ENCODE data around the gene PECR. TPM values are rescaled to one million over a fixed set of nuclear protein-coding genes. Genes with fewer than 3 reads are reported as not detected.

PECR gene
- total and polyA plus RNA-seq, 10 of the 15 experiments (the other 5 are each of a cell fraction or from before 2014, with no cell fraction given): 7.6 to 37.4 (median 25.7) TPM

DNA sequence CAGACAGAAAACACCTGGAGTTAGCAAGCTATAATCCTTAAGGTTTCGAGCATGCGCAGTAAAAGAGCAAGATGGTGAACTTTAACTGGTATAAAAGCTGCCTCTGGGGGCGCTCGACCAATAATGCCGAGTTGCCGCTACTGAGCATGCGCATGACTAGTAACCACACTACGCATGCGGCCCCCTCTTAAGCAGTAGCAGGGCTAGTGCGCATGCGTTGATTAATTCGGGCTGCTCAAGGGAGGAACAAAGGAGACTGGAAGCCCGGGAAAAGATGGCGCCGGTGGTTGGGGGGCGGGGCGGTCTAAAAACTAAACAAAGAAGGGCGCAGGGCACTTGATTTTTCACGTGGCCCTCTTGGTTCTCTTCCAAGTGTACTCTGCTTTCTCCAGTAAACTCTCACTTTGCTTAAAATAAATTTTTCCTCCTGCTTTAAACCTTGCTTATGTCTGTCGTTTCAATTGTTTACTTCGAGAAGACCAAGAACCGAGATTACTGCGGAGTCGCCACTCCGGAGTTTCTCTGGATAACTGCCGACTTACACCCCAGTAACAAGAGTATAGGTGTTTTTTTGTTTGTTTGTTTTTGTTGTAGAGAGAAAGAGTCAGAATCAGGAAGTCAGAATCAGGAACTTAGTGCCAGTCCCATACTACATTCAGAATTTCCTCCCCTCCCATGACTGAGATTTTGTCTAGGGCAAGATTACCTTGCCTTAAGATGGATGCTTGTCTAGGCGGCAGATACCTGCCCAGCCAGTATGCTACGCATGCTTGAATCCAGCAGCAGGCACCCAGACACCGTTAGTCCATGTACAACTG is 33.3 kb upstream of the PECR start (continued):
- TF ChIP-seq, protein P1, sequence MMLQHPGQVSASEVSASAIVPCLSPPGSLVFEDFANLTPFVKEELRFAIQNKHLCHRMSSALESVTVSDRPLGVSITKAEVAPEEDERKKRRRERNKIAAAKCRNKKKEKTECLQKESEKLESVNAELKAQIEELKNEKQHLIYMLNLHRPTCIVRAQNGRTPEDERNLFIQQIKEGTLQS (IDR thresholded peaks at IDR 0.05; ENCODE audit: borderline replicate concordance, extremely low read depth, low read depth, low read length): peak; percentile 29; the same call in 1 of the 2 replicates
- TF ChIP-seq ZNF217 (IDR thresholded peaks at IDR 0.05) (no peak), MEF2B (IDR thresholded peaks at IDR 0.05; ENCODE audit: partially characterized antibody, poor library complexity, severe bottlenecking) (peak; percentile 14), SRF (IDR thresholded peaks at IDR 0.05; ENCODE audit: low read depth in 2 of 2, low read length in 2 of 2) (no peak), HDGF (IDR thresholded peaks at IDR 0.05) (no peak), ZNF274 (IDR thresholded peaks at IDR 0.05; ENCODE audit: insufficient read depth, insufficient read length) (no peak)
- TF ChIP-seq, protein P2, sequence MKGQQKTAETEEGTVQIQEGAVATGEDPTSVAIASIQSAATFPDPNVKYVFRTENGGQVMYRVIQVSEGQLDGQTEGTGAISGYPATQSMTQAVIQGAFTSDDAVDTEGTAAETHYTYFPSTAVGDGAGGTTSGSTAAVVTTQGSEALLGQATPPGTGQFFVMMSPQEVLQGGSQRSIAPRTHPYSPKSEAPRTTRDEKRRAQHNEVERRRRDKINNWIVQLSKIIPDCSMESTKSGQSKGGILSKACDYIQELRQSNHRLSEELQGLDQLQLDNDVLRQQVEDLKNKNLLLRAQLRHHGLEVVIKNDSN (IDR thresholded peaks at IDR 0.05; ENCODE audit: borderline replicate concordance, extremely low read length, insufficient read depth, low read depth, low read length): no peak

DNA sequence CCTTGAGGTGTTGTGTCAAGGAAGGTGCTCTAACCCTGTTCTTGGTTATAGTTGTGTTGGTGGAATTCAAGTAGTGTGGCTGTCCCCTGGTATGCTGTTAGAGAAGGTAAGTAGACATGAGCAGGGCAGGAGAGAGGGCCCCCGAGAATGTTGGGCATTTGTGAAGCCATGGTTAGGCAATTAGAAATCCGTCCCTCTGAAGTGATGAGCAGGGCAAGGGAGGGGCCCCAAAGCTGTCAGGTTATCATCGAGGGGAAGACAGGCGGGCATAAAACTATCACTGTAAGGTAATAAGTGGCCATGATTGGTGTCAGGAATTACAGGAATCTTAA is 32.7 kb upstream of the PECR start:
- no TSS peak for BruUV-seq (replicated peaks)
- 25% methylated on average over 4 of the region's 4 CpGs for WGBS (ENCODE audit: insufficient coverage, insufficient replicate concordance, low lambda C conversion rate, missing lambda C conversion rate)
- peak; percentile 11 for ATAC-seq
- in situ Hi-C loops (cut with MboI): no loop called here
- ChIA-PET CTCF (interaction anchor here (0.6 to 8.6 kb wide), 44 partner anchors 9 to 384 kb away, joined by 3 to 105 read pairs (median 4); partner anchors contain the start of genes PECR, RPL37A and TMEM169), POLR2A (interaction anchor here (0.9 to 1.6 kb wide), 10 partner anchors 10 to 298 kb away, joined by 3 to 7 read pairs (median 4); partner anchors contain the start of gene SMARCAL1), RAD21 (ENCODE audit: unreplicated experiment) (interaction anchor here (0.7 to 6.6 kb wide), 13 partner anchors 27 to 164 kb away, joined by 3 to 42 read pairs (median 4); partner anchors contain the start of genes PECR and TMEM169), SMC1A (ENCODE audit: uncharacterized antibody, unreplicated experiment) (interaction anchor here (0.6 to 7.6 kb wide), 19 partner anchors 9 to 275 kb away, joined by 3 to 59 read pairs (median 3); partner anchors contain the start of genes PECR and TMEM169)
- H3K27ac ChIP-seq (ENCODE audit: control insufficient read depth, insufficient read depth): peak overlapping the region; percentile 99
- H3K36me3 ChIP-seq (ENCODE audit: control insufficient read depth in 2 of 2, insufficient read depth in 2 of 2, low read length in 1 of 2): peaks cover 2 to 26% of the 10 kb centered on the region in 2 experiments
- no peak overlapping the region for H2AFZ ChIP-seq (ENCODE audit: control insufficient read depth, low read depth, low read length)
- intact Hi-C loops (cut with micrococcal nuclease; ENCODE audit: unreplicated experiment): loop anchor here (5.0 to 10.0 kb wide), 4 partner anchors 160 to 550 kb away; partner anchors contain the start of gene SMARCAL1
- DNase-seq (ENCODE audit: low read depth, low spot score): no peak
- peaks cover 29% of the 10 kb centered on the region for H3K4me1 ChIP-seq (ENCODE audit: control insufficient read depth, insufficient read depth, low read length)
- no peaks in the 10 kb centered on the region for H4K20me1 ChIP-seq (ENCODE audit: control insufficient read depth, insufficient read depth)
- peak overlapping the region; percentile 93 for H3K4me2 ChIP-seq (ENCODE audit: control insufficient read depth, insufficient read depth)
- no peak for FAIRE-seq
- no peaks in the 10 kb centered on the region for H3K9me3 ChIP-seq (replicated peaks; ENCODE audit: control insufficient read depth, insufficient read depth, low read length)
- peaks cover 92% of the 10 kb centered on the region for H3K79me2 ChIP-seq (ENCODE audit: control insufficient read depth, insufficient read depth, low read length)
- peak overlapping the region; percentile 55; the same call in 1 of the 2 replicates for H3K9ac ChIP-seq (ENCODE audit: control insufficient read depth, insufficient read depth, low read length)
- H3K27me3 ChIP-seq (replicated peaks in 1 of 2; ENCODE audit: control insufficient read depth in 2 of 2, insufficient read depth in 2 of 2, low read length in 1 of 2): no peaks in the 10 kb centered on the region
- H3K4me3 ChIP-seq: peak overlapping the region; percentile 66
- TF ChIP-seq FOS (IDR thresholded peaks at IDR 0.05; ENCODE audit: borderline replicate concordance, extremely low read depth, insufficient read length): no peak
- TF ChIP-seq, protein P2 (IDR thresholded peaks at IDR 0.05; ENCODE audit: borderline replicate concordance, extremely low read length, insufficient read depth, low read depth, low read length): no peak
- TF ChIP-seq, protein P3, sequence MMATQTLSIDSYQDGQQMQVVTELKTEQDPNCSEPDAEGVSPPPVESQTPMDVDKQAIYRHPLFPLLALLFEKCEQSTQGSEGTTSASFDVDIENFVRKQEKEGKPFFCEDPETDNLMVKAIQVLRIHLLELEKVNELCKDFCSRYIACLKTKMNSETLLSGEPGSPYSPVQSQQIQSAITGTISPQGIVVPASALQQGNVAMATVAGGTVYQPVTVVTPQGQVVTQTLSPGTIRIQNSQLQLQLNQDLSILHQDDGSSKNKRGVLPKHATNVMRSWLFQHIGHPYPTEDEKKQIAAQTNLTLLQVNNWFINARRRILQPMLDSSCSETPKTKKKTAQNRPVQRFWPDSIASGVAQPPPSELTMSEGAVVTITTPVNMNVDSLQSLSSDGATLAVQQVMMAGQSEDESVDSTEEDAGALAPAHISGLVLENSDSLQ (IDR thresholded peaks at IDR 0.05): no peak
- no peak for TF ChIP-seq TCF7 (IDR thresholded peaks at IDR 0.05; ENCODE audit: borderline replicate concordance)
- no peak for TF ChIP-seq CREB1 (IDR thresholded peaks at IDR 0.05; ENCODE audit: low read depth)
- TF ChIP-seq IKZF2 (IDR thresholded peaks at IDR 0.05): no peak
- TF ChIP-seq, protein P4, sequence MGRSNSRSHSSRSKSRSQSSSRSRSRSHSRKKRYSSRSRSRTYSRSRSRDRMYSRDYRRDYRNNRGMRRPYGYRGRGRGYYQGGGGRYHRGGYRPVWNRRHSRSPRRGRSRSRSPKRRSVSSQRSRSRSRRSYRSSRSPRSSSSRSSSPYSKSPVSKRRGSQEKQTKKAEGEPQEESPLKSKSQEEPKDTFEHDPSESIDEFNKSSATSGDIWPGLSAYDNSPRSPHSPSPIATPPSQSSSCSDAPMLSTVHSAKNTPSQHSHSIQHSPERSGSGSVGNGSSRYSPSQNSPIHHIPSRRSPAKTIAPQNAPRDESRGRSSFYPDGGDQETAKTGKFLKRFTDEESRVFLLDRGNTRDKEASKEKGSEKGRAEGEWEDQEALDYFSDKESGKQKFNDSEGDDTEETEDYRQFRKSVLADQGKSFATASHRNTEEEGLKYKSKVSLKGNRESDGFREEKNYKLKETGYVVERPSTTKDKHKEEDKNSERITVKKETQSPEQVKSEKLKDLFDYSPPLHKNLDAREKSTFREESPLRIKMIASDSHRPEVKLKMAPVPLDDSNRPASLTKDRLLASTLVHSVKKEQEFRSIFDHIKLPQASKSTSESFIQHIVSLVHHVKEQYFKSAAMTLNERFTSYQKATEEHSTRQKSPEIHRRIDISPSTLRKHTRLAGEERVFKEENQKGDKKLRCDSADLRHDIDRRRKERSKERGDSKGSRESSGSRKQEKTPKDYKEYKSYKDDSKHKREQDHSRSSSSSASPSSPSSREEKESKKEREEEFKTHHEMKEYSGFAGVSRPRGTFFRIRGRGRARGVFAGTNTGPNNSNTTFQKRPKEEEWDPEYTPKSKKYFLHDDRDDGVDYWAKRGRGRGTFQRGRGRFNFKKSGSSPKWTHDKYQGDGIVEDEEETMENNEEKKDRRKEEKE (IDR thresholded peaks at IDR 0.05): no peak
- no peak for TF ChIP-seq GABPA (IDR thresholded peaks at IDR 0.05; ENCODE audit: low read depth)
- TF ChIP-seq RUNX3 (IDR thresholded peaks at IDR 0.05; ENCODE audit: low read length): no peak

All from GM12878 (cell line).